HG02588 (cell line): ENCODE measurements around the gene RASL10B.

Source experiments
- ATAC-seq: cut with Tn5 transposase; IDR thresholded peaks from one replicate; pipeline ENCODE4 v1.9.1; 2021; ENCODE audit warnings: mild to moderate bottlenecking, moderate library complexity; ENCODE audit not compliant: unreplicated experiment

RASL10B gene

DNA sequence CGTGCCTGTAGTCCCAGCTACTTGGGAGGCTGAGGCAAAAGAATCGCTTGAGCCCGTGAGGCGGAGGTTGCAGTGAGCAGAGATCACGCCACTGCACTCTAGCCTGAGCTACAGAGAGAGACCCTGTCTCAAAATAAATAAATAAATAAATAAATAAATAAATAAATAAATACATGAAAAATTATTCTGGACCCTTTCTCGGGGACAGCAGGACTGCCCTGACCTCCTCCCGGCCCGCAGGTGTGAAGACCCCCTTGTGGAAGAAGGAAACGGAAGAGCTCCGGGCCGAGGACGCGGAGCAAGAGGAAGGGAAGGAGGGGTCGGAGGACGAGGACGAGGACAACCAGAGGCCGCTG, 32.3 kb downstream of the RASL10B start:
- ATAC-seq, result no peak

DNA sequence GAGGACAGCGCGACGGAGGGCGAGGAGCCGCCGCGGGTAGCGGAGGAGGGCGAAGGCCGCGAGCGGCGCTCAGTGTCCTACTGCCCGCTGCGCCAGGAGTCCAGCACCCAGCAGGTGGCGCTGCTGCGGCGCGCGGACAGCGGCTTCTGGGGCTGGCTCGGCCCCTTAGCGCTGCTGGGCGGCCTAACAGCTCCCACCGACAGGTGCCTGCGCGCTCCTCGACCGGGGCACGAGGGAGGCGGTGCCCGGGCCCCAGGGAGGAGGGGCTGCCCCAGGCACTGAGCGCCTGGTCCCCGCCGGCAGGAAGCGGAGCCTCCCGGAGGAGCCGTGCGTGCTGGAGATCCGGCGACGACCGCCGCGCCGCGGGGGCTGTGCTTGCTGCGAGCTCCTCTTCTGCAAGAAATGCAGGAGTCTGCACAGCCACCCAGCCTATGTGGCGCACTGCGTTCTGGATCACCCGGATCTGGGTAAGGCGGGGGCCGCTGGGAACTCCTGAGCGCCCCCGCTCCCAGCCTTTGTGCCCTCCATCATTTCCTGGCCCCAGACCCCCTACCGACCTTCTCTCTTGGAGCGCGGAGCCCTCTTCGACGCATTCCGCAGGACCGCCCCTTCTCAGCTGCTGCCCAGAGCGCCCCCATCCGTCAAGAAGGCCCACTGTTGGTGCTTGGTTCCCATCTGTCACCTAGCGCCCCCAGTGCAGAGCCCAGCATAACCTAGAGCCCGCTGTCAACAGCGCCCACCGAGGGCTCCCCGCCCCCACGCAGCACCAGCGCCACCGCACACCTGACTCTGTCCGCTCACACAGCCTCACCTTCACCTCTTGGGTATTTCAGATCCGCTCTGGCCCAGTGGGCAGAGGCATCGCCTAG, 32.9 kb downstream of the RASL10B start:
- ATAC-seq, result peak; percentile 74

DNA sequence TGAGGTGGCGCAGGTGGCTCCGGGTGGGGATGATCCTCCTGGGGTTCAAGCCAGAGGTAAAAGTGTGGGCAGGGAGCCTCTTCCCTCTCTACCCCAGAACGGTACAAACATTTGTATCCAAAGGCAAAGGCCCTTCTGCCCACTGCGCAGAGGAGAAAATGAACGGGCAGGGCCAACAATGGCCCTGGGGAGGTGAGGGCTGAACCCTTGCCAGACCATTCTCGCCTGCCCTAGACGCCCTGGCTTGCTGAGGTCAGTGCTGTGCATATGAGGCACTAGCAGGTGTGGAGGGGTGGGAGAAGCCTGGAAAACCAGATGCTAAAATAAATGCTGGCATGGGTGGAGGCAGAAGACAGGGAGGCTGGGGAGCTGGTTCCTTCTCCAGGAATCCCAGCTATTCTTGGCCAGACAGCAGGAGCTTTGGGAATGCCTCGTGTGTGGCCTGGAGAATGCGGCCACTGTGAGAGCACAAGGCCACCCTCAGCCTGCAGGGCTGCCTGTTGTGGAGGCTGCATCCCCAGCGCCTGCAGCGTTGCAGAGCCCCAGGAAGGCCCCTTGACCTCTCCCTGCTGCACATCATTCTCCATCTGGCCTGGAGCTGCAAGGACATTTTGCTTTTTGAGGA, 33.8 kb downstream of the RASL10B start:
- no peak for ATAC-seq

DNA sequence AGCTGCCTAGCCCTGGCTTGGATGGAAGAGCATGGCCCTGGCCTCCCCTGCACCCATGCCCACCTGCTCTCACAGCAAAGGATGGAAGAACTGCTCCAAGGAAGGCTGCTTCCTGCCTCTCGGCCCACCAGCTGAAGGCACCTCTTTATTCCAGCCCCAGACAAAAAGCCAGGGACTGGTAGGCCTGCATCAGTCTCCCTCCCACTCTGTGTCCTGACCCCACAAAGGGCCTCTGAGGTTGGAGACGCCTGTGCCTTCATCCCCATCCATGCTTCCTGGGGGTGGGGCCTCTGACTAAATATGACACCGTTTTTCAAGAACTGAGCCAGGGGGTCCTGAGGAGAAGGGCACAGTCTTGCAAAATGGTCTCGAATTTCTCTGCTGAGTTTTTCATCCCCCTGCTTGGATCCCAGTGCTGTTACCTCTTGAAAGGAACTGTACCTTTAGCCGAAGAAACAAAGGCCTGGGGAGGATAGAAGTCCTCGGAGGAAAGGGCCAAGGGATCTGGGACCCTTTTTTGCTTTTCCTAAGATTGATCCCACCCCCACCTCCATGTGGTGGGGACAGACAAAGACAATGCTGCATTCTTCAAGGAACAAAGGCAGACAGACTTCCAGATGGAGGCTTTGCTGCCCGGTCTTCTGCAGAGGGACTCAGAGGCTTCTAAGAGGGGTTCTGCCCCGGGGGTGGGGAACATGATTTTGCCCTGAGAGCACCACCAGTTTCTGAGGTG, 34.5 kb downstream of the RASL10B start:
- ATAC-seq, result no peak

DNA sequence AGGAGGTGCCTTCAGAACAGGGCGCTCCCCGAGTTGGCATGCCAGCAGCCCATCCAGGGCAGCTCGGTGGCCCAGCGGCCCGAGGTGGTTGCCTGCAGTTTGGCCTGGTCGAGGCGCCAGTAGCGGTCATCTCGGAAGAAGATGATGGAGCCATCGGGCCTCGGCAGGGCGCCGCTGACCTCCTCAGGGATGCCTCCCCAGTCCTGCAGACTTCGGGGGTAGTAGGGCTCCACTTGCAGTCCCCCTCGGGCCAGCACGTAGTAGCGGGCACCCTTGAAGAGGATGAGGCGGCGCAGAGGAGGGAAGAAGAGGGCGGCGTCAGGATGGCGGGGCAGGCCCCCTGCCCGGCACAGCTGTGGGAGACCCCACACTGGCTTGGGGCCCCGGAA, 35.0 kb downstream of the RASL10B start:
- no peak for ATAC-seq

DNA sequence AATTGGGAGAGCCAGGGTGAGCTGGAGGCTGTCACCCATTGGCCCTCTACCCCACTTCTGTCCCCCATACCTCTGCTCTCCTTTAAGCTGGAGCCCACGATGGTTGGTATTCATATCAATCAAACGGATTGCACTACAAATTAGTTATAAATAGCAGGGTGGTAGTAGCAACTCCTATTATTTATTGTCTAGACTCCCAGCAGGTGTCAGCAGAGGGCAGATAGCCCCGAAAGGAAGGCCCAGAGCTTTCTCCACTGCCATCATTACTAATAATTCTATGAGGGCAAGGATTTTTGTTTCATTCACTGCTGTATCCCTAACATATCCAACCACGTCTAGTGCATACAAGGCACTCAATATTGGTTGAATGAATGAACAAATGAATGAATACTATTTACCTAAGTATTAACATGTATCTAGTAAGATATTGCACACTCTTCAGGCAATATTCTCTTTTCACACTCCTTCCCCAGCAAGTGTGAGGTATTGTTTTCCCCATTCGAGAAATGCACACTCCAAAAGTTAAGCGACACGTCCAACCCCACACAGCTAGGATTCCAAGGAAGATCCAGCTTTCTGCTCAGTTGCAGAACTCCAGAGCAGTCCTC, 35.6 kb downstream of the RASL10B start:
- no peak for ATAC-seq

DNA sequence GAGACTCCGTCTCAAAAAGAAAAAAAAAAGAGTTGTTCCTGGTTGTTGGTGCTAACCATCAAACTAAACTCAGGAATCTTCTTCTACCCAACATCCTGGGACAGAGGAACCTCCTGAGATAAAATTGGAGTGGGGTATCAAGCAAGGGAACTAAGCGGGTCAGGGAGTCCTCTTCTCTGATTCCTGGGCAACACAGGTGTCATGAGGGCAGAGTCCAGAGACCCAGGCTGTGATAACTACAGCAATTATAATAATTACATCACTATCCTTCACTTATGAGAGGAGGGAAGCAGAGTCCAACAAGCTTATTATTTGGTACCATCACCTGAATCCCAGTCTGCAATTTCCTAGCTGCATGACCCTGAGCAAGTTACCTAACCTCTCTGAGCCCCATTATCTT, 37.4 kb downstream of the RASL10B start:
- no peak for ATAC-seq

DNA sequence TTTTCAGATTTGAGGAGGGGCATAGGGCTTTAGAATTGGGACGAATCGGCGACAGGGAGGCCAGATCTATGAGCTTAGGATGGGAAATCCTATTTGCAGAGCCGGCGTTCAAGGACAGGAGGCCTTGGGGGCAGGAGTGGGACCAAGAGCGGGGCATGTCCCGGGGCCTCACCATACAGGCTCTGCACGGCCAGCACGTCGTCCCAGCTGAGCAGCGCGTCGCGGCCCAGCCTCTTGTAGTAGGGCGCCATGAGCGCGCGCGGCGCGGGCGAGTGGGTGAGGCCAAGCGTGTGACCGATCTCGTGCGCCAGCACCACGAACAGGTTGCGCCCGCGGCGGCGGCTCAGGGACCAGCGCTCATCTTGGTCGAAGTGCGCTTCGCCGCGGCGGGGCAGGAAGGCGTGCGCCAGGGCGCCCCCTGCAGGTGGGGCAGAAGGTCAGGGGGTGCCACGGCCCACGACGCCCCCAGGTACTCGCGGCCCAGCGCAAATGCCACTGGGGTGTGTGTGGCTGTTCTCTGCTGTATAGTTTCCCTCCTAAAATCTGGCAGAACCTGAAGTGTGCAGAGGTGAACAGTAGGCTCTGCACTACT, 38.6 kb downstream of the RASL10B start:
- no peak for ATAC-seq

DNA sequence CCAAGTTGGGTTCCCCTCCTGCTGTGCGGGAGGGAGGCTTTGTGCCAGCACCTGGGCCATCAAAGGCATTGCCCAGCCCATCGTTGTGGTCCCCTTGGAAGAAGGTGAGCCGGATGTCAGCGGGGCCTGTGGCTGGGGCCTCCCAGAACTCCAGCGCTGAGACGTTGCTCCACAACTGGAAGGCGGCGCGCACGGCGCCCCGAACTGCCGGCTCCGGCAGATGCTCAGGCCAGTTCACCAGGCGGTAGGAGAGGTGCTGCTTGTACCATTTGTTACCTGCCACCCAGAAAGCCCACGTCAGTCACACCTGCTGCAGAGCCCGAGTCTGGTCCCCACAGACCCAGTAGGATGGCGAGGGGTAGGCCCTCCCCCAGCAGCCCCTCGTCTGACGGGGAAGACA, 41.7 kb downstream of the RASL10B start:
- ATAC-seq, result no peak

DNA sequence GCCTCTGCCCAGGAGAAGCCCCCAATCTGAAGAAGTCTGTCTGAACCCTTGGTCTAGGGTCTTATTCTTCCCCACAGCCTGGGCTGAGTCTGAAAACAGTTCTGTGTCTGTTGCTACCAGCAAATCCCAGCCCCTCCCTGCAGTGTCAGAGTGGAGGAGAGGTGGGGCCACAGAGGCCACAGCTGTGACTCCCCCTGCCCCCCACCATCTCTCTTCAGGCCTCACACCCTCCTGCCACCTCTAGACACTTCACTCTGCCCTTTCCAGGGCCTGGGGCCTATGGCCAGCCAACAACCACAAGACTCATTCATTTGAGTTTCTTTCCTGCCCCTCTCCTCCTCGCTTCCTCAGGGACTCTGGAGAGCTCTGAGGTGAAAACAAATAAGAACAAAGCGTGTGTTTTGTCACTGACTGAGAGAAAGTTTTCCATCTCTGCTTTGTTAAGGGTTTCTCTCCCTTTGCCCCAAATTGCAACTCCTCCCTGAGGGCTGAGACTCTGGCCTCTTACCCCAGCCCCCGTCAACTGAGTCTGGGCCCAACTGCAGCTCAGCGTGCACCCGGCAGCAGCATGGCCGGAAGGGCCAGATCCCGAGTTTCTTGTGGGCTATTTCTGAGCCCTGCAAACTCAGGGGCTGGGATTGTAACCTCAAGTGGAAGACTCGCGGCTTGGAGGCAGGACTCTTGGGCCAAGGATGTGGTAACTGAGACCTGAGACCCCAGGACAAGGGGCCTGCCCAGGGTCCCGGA, 42.4 kb downstream of the RASL10B start:
- ATAC-seq, result no peak

DNA sequence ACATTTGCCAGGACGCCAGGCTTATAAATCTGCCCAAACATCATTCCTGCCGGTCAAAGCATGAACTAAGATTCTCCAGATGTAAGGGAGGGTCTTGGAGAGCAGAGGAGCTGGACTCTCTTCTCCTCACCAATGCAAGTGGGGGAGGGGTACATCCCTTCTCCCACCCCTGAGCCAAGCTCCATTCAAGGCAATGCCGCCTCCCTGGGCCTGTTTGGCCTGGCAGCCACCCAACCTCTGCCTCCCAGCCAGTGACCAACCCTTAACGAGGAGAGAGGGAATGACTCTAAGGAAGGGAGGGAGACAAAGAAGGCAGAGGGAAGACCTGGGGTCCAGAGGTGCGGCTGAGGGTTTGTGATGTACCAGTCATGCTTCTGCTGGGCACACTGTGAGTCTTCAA, 43.1 kb downstream of the RASL10B start:
- ATAC-seq, result no peak

DNA sequence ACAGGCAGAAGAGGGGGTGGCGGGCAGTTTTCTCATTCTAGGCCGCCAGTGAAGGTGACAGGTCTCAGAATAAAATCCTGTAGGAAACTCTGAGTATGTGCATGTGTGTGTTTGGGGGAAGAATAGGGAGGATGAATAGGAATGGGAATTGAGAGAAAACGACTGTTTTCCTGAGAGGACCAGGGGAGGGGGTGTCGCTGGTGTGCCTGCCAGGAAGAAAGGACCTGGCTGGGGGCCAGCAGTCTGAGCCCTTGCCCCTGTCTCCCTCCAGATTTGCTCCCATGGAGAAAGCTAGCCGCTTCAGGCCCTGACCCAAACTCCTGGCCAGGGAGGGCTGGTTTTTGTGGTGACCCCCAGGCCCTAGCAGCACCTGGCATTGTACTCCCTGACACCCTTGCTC, 43.6 kb downstream of the RASL10B start:
- ATAC-seq, result no peak

DNA sequence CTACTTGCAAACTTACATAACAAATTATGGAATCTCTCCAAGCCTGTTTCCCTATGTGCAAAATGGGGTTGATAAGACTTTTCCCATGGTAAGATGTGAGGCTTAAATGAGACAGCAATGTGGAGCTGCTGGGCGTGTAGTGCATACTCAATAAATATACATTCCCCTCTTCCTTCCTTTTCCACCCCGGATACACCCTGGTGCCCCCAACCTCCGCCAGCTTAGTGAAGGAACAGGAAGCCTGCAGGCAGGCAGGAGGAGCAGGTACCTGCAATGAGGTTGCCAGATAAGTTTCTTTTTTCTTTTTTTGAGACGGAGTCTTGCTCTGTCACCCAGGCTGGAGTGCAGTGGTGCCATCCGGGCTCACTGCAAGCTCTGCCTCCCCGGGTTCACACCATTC, 44.1 kb downstream of the RASL10B start:
- ATAC-seq, result no peak

DNA sequence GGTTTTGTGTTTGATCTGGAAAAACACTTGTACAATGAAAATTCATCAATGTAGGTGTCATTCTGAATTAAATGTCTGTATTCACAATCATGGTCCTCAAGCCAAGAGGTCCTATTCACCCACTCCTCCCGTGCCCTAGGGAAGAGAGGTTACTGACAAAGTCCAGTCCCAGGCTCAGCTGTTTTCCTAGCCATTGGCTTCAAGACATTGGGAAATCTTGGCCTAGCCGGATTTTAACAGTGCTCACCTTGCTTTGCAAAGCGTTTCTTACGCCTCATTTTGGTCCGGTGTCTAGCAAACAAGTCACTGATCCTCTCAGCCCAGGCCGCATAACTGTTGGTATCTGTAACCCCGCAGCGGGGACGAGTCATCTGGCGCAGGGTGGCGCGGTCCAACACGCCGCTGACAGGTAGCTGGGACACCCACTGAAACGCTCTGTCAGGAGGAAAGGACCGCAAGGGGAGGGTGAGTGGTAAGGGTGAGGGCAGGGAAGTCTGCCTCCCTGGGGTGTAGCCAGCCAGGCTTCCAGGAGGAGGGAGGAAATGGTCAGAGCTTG, 47.3 kb downstream of the RASL10B start:
- no peak for ATAC-seq

DNA sequence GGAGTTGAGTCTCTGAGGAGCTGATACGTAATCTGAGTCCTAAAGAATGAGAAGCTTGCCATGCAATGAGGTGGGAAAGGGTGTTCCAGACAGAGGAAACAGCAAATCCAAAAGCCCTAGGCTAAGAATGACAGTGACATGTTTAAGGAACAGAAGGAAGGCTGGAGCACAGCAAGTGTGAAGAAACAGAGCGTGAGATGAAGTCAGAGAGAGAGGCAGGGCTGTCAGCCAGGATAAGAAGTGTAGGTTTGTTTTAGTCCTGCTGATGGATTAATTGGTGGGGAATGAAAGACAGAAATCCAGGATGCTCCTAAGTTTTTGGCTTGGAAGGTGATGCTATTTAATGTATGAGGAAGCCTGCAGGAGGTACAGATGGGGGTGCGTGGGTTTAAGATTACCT, 49.5 kb downstream of the RASL10B start:
- ATAC-seq, result no peak

DNA sequence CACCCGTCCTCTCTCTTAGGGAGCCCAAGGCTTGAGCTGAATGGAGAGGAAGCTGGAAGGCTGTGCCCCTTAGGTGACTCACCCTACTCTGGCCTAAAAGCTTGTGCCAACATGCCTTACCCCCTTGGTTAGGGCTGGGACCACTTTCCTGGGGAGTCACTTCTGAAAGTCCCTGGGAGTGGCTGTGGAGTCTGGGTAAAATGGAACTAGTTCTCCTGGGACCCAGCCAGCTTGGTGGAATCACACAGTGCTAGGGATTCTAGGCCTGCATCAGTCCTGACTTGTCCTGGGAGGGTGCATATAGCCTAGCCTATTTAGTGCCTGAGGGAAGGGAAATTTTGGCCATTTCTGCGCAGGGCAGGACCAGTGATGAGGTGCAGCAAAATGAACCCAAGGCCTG, 53.5 kb downstream of the RASL10B start:
- ATAC-seq, result no peak

DNA sequence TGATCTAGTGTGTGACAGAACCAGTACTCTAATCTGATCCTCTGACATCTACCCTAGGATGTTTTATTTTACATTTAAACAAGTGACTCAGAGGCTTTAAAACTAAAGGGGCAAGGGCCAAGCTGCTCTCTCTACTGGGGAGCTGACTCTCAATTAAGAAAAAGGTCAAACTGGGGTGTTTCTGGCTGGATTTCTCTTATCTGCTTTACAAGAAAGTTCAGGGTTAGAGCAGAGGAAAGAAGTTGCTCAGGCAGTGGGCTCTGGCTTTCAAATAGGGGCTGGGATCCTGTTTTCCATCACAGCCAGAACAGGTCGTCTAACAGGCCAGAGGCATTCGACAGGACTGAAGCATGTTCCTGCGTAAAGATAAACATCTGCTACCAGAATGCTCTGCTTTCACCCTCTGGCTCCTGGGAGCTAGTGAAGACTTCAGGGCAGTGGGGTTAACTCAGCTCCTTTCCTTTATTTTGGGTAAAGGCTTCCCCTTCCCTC, 55.5 kb downstream of the RASL10B start:
- no peak for ATAC-seq

DNA sequence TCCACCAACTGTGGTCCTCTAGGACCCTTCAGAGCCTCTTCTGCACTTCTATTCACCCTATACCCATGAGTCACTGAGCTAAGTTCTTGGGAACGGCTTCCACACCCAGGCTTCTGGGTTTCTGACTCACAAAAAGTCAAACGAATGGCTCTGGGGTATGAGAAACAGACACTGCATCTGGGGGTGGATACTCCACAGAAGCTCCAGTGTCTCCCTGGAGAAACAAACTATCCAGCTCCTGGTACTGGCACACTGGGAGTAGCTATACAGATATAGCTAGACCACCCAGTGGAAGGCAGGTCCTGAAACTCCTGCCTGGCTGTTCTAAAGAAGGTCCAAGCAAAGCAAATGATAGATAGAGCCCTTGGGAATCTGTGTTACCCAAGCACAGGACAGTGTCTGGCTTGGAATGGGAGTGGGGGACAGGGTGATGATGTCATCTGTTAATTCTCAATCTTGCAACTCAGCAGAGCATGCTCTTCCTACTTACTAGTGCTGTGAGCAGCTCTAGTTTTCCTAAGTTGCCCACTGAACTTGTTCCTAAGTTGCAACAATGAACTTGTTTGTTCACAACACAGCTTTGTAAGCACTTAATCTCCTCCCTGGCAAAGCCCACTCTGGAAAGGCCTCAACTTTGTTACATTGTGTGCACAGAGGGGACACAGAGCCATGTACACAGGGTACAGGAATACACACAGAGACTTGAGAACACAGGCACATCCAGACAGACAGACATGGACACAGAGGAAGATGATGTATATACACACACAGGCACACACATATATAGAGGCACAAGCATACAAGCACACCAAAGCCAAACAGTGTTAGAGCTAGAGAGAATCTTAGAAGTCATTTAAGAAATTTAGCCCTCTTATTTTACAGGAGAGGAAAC, 57.3 kb downstream of the RASL10B start:
- no peak for ATAC-seq

DNA sequence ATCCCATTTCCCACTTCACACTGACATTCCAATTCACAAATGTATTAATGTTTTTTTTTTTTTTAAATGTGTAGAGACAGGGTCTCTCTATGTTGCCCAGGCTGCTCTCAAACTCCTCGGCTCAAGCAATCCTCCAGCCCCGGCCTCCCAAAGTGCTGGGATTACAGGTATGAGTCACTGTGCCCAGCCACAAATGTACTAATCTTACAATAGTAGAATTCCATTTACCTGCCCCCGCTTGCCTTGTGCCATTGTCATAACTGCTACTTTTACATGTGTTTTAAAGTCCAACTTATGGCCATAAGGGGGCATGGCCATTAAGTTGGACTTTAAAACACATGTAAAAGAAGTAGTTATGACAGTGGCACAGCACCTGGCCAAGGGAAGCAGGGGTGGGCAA, 59.4 kb downstream of the RASL10B start:
- no peak for ATAC-seq
